HG02852 (cell line): ENCODE measurements around the gene CIB2.

ENCODE experiments used
- ATAC-seq: cut with Tn5 transposase; IDR thresholded peaks from one replicate; pipeline ENCODE4 v1.9.1; 2021; ENCODE audit warnings: mild to moderate bottlenecking, moderate library complexity; ENCODE audit not compliant: unreplicated experiment

Gene CIB2

DNA sequence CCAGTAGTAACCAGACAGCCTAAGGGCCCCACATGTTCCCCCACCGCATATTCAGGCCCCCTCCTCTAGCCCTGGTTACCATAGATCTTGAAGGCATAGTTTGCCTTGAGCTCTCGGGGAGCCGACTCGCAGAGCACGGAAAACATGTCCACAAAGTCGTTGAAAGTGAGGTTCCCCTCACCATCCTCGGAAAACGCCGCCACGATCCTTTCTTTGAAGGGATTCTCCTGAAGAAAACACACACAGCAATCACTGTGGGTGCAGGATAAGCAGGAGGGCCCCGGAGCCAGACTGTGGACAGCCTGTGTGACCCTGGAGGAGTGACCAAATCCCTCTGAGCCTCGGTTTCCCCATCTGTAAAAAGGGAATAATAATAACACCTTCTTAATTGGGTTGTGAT lies 22.1 kb downstream of the CIB2 start:
- no peak for ATAC-seq

DNA sequence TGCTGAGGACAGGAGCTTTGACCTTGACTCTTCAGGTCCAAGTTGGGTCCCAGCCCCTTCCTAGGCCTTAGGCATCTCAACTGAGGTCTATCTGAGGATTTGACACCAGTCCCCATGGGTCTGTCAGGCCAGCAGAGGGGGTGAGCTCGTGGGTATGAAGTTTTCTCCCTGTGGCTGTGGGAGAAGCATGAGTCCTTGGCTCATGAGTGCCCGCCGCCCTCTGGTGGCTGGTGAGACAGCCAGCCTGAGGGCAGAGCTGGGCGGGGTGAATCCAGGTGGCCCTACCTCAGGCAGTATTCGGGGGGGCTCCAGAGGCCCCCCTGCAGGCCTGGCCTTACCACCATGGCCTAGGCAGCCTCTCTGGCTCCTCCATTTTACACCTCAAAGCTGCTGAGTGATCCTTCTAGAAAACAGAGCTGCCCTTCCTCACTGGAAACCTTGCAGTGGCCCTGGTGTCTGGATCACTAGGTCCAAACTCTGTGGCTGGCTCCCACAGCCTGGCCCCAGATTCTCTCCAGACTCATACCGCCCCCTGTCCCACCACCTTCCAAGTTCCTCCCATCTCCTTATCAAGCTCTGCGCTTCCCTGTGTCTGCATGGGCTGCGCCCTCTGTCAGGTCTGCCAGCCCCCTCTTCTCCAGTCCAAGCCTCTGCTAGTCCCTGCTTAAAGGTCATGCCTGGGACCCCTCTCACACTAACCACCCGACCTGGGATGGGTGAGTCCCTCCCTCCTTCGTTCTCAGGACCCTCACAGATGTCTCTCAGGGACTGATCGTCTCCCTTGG lies 22.8 kb downstream of the CIB2 start:
- ATAC-seq, result no peak

DNA sequence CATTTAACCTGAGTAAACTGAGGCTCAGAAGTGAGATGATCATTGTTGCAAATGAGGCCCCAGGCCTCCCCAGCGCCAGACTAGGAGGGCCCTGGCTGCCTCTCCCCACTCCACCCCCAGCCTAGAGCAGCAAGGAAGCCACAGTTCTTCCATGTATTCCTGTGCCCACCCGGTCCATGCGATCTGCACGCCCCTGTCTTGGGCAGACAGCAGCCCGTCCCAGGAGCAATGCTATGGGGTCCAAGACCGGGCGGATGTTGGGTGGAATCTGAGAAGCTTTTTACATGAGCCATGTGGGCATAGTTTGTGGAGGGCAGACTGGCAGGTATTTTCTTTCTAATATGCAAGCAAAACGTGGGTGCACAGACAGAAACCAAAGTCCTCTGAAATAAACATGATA lies 23.8 kb downstream of the CIB2 start:
- ATAC-seq, result no peak

DNA sequence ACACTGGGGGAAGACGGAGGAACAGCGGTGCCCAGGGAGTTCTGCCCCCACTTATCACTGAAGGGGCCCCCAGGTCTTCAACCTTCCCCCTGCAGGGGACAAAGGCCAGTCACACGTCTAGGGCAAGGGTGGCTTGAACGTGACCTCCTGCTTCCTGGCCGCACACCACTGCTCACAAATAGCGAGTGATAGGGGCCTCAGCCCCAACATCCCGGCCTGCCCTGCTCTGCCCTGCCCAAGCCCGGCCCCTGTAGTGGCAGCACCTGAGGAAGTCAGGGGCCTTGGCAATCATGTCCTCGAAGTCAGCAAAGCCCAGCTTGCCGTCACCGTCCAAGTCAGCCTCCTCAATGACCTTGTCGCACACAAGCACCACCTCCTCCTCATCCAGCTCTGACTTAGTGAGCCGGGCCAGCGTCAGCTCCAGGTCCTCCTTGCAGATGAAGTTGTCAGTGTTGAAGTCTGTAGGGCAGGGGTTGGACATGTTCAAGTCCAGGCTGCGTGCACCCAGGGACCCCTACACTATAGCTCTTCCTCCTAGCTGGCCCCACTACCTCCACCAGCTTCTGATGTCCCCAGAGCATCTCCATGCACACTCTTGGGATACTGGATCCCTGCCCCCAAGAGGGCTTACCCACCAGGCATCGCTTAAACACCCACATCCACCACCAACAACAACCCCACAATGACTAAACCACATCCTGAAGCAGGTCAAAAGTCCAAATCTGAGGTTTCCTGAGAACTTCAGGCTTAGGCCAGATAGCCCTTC lies 25.6 kb downstream of the CIB2 start:
- ATAC-seq, result no peak

DNA sequence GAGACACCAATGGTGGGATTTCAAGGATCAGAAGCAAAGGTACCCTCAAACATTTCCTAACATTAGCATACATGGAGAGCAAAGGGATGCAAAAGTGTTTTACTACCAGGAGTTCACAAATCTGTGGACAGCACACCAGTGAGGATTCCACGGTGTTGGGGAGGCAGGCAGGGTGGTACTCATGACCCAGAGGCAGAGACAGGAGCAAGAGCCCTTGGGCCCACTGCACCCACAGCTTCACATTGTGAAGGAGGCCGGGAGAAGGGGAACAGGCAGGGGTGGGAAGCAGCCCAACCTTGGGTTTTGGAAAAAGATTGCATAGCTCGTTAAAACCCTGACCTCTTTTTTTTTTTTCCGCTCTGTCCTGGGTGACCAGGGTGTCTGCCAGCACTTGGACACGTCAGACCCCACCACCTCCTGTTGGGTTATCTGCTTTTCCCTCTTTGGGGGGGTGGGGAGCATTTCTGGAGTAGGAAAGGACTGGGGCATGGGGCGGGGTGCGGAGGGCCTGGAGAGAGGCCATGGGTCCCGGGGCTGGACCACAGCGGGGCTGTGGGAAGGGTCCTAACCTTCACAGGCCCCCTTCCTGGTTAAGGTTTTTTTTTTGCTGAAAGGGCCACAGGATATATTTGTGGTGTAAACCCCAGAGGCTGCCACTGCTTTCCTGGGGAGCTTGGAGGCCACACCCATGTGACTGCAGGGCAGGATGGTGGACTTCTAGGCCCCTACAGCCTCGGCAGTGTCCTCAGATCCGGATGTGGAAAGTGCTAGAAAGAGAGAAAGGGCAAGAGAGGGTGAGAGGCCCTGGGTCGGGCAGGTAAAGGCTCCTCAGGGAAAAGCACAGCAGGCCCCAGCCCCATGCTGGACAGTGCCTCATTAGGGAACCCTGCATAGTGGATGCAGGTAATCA lies 26.4 kb downstream of the CIB2 start:
- ATAC-seq, result no peak

DNA sequence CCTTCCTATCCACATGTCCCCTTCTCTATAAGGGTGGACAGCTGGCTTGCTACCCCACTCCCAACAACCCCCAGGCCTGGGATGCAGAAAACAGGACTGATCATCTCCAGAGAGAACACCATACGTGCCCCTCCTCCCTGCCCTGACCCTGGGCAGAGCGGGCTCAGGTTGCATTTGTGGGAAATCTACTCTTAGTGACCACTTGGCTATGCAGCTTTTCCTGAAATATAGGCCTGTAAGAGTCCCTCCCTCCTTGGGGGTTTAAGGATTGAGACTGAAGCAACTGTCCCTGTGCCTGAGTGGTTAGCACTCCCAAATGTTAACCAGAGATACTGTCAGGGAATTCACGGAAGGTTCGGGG lies 27.1 kb downstream of the CIB2 start:
- peak; percentile 5 for ATAC-seq

DNA sequence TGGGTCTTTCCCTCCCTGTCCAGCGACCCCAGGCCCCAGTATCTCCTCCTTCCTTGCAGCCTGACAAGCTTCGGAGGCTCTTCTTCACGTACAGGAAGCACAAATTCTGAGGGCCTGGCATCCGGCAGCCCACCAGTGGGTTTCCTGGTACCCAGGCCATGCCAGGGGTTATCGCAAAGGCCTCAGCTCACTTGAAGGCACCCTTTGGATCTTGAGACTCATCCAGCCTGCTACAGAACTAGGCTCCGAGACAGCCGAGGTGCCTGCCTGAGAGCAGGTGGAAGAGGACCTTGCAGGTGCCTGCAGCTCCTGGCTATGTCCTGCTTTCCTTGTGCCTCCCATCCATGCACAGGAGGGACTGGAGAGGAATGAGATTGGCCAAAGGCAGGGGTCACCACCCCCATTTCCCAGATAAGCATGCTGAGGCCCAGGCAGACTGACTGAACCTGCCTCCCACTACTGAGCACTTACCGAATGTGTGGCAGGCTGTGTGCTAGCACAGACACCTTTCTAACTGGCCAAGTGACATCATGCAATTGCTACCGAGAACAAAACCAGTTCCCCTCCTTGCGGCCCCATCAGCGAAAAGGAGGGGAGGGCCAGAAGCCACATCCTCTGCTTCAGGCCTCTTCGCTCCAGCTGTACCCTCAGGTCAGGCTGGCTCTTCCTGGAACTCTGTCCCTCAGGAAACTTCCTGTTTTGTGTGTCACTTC lies 27.7 kb downstream of the CIB2 start:
- ATAC-seq, result peak; percentile 82

DNA sequence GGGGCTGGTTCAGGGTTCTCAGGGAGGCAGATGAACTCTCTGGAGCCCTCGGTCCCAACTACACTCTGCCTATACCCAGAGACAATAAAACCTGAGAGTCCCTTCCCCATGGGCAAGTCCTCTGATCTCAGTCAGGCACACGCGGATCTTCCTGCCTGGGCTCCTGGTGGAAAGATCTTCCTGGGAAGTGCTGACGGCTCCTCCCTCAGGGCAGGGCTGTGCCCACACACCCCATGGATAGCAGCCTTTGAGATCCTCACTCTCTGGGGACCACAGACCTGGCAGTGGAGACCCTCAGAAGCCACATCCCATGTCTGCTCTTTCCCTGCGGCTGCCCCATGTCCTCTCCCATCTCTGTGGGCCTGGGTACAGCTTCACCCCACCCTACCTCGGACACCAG lies 28.5 kb downstream of the CIB2 start:
- ATAC-seq, result no peak

DNA sequence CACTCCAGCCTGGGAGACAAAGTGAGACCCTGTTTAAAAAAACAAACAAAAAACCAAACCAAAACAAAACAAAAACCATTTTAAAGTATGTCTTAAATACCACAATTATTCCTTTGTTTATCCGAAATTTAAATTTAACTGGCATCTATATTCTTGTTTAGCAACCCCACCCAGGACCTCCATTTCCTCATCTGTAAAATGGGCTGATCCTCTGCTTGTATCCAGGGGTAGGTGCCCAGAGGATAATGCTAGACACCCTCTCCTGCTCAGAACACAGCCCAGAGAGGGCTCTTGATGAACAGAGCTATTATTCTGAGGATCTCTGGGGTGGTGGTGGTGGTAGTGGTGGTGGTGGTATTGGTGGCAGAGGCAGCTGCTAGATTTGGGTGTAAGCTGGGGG lies 29.0 kb downstream of the CIB2 start:
- no peak for ATAC-seq

DNA sequence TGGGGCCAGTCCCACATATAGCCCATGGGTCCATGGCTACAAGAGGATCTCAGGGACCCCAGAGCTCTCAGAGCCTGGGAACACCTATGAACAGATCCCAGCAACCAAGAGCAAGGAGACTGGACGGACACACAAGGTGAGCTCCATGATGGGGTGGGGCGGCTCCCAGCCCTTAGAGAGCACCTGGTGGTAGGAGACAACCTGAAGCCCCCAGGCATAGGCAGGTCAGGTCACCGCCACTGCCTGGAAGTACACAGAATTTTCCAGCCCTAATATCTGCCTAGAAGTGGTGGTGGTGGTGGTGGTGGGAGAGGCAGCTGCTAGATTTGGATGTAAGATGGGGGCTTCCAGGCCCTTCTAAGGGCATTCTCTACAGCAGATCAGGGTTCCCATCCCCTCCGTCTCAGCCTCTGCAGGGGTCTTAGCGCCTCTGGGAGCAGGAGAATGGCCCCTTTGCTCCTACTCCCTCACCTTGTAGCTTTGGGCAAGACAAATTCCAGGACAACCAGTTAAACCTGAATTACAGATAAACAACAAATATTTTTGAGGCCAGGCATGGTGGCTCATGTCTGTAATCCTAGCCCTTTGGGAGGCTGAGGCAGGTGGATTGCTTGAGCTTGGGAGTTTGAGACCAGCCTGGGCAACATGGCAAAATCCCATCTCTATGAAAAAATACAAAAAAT lies 29.7 kb downstream of the CIB2 start:
- ATAC-seq, result no peak

DNA sequence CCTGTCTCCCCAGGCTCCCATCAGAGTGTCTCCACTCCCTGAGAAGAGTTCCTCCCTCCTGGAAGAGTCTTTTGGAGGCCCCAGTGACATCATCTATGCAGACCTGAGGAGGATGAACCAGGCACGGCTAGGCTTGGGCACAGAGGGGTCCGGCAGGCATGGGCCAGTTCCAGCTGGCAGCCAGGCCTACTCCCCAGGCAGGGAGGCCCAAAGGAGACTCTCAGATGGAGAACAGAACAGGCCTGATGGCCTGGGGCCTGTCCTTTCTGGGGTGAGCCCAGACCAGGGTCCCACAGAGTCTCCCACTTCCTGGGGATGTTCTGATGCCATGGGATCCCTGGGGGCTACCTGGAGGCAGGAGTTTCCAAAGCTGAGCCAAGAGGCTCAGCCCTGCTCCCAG lies 30.4 kb downstream of the CIB2 start:
- no peak for ATAC-seq

DNA sequence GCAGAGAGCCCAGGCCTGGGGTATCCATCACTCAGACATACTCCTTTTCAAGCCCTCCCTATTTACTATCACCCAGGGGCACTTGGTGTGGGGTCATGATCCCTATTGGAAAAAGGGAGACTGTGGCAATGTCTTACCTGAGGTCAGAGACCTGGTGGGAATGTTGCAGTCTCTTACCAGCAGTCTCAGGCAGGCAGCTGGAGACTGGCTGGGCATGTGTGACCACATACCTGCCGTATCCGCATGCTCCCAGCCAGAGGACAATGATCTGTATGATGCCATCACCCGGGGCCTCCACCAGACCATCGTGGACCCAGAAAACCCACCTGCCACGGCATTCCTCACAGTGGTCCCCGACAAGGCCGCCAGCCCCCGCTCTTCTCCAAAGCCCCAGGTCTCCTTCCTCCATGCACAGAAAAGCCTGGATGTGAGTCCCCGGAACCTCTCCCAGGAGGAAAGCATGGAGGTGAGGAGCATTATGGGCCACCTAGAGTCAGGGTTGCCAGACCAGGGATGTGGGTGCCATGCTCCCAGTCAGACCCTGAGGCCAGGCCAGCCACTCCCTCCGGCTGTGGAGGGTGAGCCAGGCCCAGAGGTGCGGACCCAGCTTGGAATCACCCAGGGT lies 33.0 kb downstream of the CIB2 start:
- ATAC-seq, result no peak

DNA sequence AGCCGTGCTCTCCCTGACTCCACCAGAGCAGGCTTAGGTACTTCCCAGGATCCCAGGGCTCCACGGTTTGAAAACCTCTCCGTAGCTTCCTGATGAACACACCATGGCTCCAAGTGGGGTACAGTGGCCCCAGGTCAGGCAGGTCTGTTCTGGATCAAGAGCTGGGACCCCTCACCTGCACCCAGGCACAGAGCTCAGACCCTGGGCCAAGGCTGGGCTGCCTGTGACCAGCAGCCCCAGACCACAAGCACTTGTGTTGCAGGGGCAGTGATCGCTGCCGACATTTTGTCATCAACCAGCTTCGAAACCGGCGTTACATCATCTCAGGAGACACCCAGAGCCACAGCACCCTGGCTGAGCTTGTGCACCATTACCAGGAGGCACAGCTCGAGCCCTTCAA lies 33.6 kb downstream of the CIB2 start:
- ATAC-seq, result no peak

DNA sequence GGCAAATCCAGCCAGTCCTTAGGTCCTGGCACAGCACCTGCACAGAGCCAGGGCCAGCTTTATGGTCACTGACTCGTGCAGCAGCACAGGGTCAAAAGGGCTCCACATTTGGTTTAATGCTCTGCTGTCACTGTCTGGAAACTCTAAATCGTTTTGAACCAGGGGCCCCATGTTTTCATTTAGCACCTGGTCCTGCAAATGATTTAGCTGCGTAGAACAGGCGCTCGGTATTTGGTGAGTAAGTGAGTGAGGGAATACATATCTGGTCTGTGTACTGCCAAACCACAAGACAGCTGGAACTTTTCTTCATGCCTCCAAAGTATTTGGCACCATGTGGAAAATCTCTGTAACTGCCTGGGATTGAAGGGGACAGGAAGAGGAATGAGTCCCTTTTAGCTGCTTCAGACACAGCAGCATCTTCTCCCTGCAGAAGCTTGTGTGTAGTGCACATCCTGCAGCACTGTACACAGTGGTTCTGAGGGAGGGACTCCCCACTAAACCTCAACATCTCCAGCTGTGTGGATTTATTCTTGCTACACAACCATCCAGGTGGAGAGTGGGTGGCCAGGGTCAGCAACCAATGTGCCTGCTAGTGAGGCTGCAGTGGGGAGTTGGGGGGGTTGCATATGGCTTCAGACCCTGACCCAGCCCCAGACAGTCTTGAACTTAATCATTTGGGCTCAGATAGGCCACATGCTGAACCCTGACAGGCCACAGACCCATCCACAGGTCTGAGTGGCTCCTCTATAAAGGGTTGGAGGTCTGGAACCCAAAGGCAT lies 37.8 kb downstream of the CIB2 start:
- ATAC-seq, result no peak

DNA sequence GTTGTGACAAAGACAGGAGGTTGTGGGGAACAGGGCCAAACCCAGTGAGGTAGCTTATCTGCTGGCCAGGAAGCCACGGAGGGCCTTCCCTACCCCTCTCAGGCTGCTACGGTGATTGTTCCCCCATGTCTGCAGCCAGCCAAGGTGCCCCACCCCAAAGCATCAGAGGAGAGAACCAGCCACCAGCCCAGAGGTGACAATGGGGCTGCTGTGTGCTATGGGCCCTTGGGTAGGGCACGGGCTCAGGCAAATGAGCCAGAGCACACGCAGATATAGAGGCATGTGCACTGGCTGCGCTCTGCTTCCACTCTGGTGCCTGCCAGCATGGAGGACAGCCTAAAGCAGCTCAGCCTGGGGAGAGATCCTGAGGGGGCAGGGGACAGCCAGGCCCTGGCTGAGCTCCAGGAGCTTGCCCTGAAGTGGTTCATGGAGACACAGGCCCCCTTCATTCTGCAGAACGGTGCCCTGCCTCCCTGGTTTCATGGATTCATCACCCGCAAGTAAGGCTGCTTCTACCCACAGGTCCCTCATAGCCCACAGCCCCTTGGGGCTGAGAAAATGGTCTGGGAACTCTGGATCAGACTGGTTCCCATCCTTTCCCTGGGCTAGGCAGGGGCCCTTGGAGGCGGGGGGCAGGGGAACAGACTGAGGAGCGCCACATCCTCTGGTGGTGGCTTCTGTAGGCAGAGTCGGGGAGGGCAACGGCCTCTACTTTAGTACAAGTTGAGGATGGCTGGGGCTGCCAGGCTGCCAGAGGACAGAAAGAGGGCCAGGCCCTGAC lies 38.8 kb downstream of the CIB2 start, which contains the start of gene SH2D7:
Gene SH2D7, plus strand, starts transcription at position 301 of the 781 bp plus-strand sequence. Its CDS starts 24 bp downstream, at position 325.
- no peak for ATAC-seq

DNA sequence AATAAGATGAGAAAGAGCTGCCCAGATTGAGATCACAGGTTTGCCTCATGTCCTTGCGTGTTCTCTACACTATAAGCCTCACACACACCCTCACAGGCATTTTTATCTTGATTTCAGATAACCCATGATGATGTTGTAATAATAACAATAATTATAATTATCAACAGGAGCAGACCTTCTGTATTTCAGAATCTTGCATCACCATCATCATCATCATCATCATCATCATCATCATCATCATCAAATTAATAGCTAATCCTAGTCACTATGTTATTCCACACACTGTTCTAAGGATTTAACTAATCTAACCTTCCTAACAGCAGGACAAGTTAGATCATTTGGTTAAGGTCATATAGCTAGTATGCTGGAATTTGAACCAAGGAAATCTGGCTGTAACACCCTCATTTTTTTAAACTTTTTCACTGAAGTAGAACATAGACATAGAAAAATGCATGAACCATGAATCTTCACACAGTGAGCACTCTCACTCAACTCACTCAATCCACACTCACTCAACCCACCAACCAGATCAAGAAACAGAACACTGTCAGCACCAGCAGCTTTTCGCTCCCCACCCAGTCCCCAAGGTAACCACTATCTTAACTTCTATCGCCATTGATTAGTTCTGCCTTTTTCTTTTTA lies 40.7 kb downstream of the CIB2 start:
- ATAC-seq, result no peak

DNA sequence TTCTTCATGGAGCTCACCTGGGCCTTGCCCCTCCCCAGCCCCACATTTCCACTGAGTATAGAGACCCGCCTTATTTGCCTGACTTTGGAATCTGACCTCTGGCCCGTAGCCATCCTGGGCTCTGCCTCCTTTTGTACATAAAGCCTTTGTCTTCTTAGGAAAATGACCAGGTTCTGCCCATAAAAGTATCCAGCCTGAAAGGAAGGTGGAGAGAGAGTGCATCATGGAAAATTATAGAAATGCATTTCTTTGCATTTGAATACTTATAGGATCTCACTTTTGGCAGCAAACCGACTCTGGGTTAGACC lies 42.5 kb downstream of the CIB2 start:
- ATAC-seq, result no peak
